OCI-LY7 (cell line): Measurements from ENCODE around the gene KIF3C. TPM values are rescaled to one million over a fixed set of nuclear protein-coding genes. Genes with fewer than 3 reads are reported as not detected.

Source experiments
- BruUV-seq: library from RNA; stranded (reverse); fragments of 400-500 nt; replicated peaks from 2 replicates; lab custom pipeline; 2021; lab: Mats Ljungman, UMichigan
- CTCF ChIA-PET: fragments of 300-600 bp; sonication (Branson Sonifier 250); formaldehyde crosslinking; loops from one replicate; lab custom pipeline; 2022; ENCODE audit warnings: antibody characterized with exemption; ENCODE audit not compliant: unreplicated experiment; lab: Charles Lee
- POLR2A ChIA-PET: fragments of 300-600 bp; sonication (Branson Sonifier 250); formaldehyde crosslinking; loops from one replicate; lab custom pipeline; 2022; ENCODE audit warnings: antibody characterized with exemption; lab: Charles Lee
- DNase-seq: peaks from one replicate; pipeline ENCODE4 v3.0.0-alpha.2; 2015; ENCODE audit warnings: low spot score
- H2AFZ ChIP-seq: fragments of 200-600 bp; sonication (generic), shearing (Covaris generic); 2 replicates; pipeline ENCODE4 v1.6.1; 2014; ENCODE audit warnings: mild to moderate bottlenecking, antibody characterized with exemption, low read length, moderate library complexity
- H3K27ac ChIP-seq: fragments of 200-600 bp; sonication (generic); 2 replicates; pipeline ENCODE4 v1.5.1; 2014; ENCODE audit warnings: mixed run types, low read depth, mild to moderate bottlenecking, moderate library complexity, low read length, inconsistent platforms; ENCODE audit not compliant: poor library complexity, severe bottlenecking
- H3K36me3 ChIP-seq: fragments of 200-600 bp; sonication (generic); 2 replicates; pipeline ENCODE4 v1.6.1; 2014; ENCODE audit warnings: mild to moderate bottlenecking, antibody characterized with exemption, low read length, moderate library complexity, mixed read lengths; ENCODE audit not compliant: insufficient read depth
- H3K4me1 ChIP-seq: fragments of 200-600 bp; sonication (generic); 2 replicates; pipeline ENCODE4 v1.5.1; 2014; ENCODE audit warnings: mild to moderate bottlenecking, low read length; ENCODE audit not compliant: insufficient read depth, poor library complexity, severe bottlenecking
- H3K4me2 ChIP-seq: fragments of 200-600 bp; sonication (generic); 2 replicates; pipeline ENCODE4 v1.6.1; 2014; ENCODE audit warnings: mild to moderate bottlenecking, low read length
- H3K4me3 ChIP-seq: fragments of 200-600 bp; sonication (generic); 2 replicates; pipeline ENCODE4 v1.5.1; 2014; ENCODE audit warnings: mild to moderate bottlenecking, low read depth, low read length; ENCODE audit not compliant: poor library complexity, severe bottlenecking
- H3K79me2 ChIP-seq: fragments of 200-600 bp; sonication (generic); 2 replicates; pipeline ENCODE4 v1.6.1; 2016; ENCODE audit warnings: low read depth, mild to moderate bottlenecking, low read length, moderate library complexity, mixed read lengths; ENCODE audit not compliant: insufficient read depth
- H3K9me2 ChIP-seq: fragments of 200-600 bp; sonication (generic); 2 replicates; pipeline ENCODE4 v1.6.1; 2016; ENCODE audit warnings: mild to moderate bottlenecking, low read length, mixed read lengths; ENCODE audit not compliant: insufficient read depth
- H3K9me3 ChIP-seq: fragments of 200-600 bp; sonication (generic); 2 replicates; pipeline ENCODE4 v1.6.1; 2014; ENCODE audit warnings: mild to moderate bottlenecking, mixed run types, low read length, mixed read lengths
- H4K20me1 ChIP-seq: fragments of 200-600 bp; sonication (generic); 2 replicates; pipeline ENCODE4 v1.6.1; 2014; ENCODE audit warnings: mild to moderate bottlenecking, antibody characterized with exemption, low read length, moderate library complexity, mixed read lengths; ENCODE audit not compliant: insufficient read depth
- EZH2phosphoT487 ChIP-seq: fragments of 200-600 bp; sonication (generic); IDR thresholded peaks from 2 replicates; pipeline ENCODE4 v1.6.1; 2018; ENCODE audit warnings: low read depth, borderline replicate concordance, mild to moderate bottlenecking, mixed run types, antibody characterized with exemption, low read length, moderate library complexity, mixed read lengths
- intact Hi-C: fragments of 100-400 bp; cut with micrococcal nuclease; formaldehyde crosslinking; loops from one replicate; pipeline ENCODE4 v1.10.0; 2022; ENCODE audit not compliant: unreplicated experiment
- total RNA-seq, 2 experiments: library from RNA; depleted of rRNA in 1 of 2; stranded (reverse); fragments of >200 nt in 1 of 2; shearing (Covaris generic) in 1 of 2; gene quantifications; 2 replicates each; pipeline ENCODE4 v1.2.3, GENCODE V29; 2014 to 2022
- TF ChIP-seq, protein P1 (sequence below): fragments of 200-600 bp; sonication (generic); conservative IDR thresholded peaks from 2 replicates; pipeline ENCODE4 v1.5.1; 2014; ENCODE audit warnings: mild to moderate bottlenecking, antibody characterized with exemption, low read length, moderate library complexity, mixed read lengths

KIF3C gene
- total RNA-seq, 2 experiments from 2014 or later = 3.8 to 11.4 TPM

DNA sequence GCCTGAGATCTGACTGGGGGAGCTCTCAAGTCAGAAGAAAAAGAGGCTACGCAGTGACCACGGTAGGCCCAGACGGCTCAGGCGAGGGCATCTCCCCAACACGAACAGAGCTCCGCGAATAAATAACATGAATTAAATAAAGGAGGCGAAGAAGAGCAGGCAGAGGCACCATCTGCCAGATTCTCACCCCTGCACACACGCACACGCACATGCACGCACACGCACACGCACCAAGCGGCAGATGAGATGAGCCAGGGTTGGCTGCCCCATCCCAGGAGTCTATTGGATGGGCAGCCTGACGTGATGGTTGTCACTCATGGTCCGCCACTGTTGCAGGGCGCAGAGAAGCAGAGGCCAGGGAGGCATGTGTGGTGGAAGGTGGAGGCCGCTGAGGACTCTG lies 53.6 kb downstream of the KIF3C start:
- H3K9me3 ChIP-seq = no peaks in the 10 kb centered on the region
- ChIA-PET CTCF (no interaction called here), POLR2A (no interaction called here)
- no peak for DNase-seq
- no peaks in the 10 kb centered on the region for H3K36me3 ChIP-seq
- no peaks in the 10 kb centered on the region for H4K20me1 ChIP-seq
- BruUV-seq = no TSS peak
- no peak for TF ChIP-seq EZH2phosphoT487
- TF ChIP-seq, protein P1, sequence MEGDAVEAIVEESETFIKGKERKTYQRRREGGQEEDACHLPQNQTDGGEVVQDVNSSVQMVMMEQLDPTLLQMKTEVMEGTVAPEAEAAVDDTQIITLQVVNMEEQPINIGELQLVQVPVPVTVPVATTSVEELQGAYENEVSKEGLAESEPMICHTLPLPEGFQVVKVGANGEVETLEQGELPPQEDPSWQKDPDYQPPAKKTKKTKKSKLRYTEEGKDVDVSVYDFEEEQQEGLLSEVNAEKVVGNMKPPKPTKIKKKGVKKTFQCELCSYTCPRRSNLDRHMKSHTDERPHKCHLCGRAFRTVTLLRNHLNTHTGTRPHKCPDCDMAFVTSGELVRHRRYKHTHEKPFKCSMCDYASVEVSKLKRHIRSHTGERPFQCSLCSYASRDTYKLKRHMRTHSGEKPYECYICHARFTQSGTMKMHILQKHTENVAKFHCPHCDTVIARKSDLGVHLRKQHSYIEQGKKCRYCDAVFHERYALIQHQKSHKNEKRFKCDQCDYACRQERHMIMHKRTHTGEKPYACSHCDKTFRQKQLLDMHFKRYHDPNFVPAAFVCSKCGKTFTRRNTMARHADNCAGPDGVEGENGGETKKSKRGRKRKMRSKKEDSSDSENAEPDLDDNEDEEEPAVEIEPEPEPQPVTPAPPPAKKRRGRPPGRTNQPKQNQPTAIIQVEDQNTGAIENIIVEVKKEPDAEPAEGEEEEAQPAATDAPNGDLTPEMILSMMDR = no peak
- no peaks in the 10 kb centered on the region for H3K4me1 ChIP-seq
- no peak overlapping the region for H2AFZ ChIP-seq
- H3K4me2 ChIP-seq = no peak overlapping the region
- intact Hi-C loops = no loop called here
- H3K9me2 ChIP-seq = no peaks in the 10 kb centered on the region
- no peaks in the 10 kb centered on the region for H3K79me2 ChIP-seq
- H3K27ac ChIP-seq = no peak overlapping the region
- no peak overlapping the region for H3K4me3 ChIP-seq

DNA sequence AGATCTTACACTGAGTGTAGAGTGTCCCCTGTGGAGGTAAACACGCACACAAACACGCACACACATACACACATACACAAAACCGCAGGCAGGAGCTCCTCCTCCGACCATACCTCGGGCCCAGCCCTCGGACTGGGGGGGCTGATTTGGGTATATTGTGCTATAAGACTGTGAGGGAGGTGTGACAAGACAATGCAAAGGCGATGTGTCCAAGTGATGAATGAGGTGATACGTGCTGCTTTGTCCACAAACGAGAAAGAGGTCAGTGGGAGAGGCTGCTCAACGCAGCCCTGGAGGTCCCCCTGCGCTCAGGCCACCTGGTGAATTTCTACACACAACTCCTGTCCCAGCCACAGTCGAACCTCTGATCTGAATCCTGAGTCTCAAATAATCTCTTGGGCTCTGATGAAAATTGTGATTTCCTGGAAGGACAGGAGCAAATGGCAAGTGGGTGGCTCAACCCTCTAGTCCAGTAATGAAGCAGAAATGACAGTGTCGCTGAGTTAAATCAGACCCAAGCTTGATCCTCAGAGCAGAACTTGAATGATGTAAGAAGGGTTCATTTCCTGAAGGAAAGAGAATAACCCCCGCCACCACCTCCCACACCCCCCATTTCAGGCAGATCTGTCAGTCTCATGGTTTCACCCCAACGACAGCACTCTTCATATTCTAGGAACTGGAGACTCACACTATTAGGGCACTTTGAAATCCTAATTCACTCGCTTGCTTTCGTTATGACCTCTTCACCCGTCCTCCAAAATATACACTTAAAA lies 55.1 kb downstream of the KIF3C start:
- DNase-seq = no peak
- CTCF ChIA-PET = no interaction called here
- Histone ChIP-seq H2AFZ (no peak overlapping the region), H3K9me2 (no peaks in the 10 kb centered on the region), H3K27ac (no peak overlapping the region), H3K9me3 (no peaks in the 10 kb centered on the region), H3K4me2 (no peak overlapping the region), H3K4me3 (no peak overlapping the region), H3K36me3 (no peaks in the 10 kb centered on the region), H3K4me1 (no peaks in the 10 kb centered on the region), H4K20me1 (no peaks in the 10 kb centered on the region), H3K79me2 (no peaks in the 10 kb centered on the region)
- POLR2A ChIA-PET = no interaction called here
- BruUV-seq = no TSS peak
- TF ChIP-seq, protein P1 = no peak
- TF ChIP-seq EZH2phosphoT487 = no peak
- intact Hi-C loops = no loop called here

DNA sequence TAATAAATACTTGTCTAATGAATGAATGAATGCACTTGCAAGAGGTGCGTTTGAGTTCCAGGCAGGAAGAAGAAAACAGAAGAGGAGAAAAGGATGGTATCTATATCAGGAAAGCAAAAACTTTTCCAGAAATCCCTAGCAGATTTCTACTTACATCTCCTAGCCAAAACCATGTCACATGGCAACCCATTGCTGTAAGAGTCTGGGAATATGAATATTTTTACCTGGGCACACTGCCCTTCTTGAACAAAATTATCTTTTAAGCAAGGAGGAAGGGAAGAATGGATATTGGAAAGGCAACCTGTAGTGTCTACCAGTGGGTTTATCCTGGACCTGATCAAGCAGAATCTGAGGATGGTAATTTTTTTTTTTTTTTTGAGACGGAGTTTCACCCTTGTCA lies 59.8 kb downstream of the KIF3C start:
- no peak overlapping the region for H3K4me3 ChIP-seq
- ChIA-PET CTCF (no interaction called here), POLR2A (interaction anchor here (0.6 kb wide), 2 partner anchors 195 to 460 kb away, joined by 3 read pairs; no protein-coding TSS in a partner anchor)
- BruUV-seq = no TSS peak
- no peak overlapping the region for H3K27ac ChIP-seq
- no peak overlapping the region for H3K4me2 ChIP-seq
- no peaks in the 10 kb centered on the region for H3K79me2 ChIP-seq
- no peaks in the 10 kb centered on the region for H3K4me1 ChIP-seq
- TF ChIP-seq, protein P1 = no peak
- TF ChIP-seq EZH2phosphoT487 = no peak
- H4K20me1 ChIP-seq = no peaks in the 10 kb centered on the region
- H3K9me2 ChIP-seq = no peaks in the 10 kb centered on the region
- no peak for DNase-seq
- H2AFZ ChIP-seq = no peak overlapping the region
- intact Hi-C loops = no loop called here
- no peaks in the 10 kb centered on the region for H3K9me3 ChIP-seq
- no peaks in the 10 kb centered on the region for H3K36me3 ChIP-seq
